CD8-positive, alpha-beta memory T cell (primary cell): ENCODE data around the gene ARL5A. TPM values are rescaled to one million over a fixed set of nuclear protein-coding genes. Genes with fewer than 3 reads are reported as not detected.
A peak's percentile ranks its signal among the peaks of the same experiment; 100 is the strongest.

Source experiments
- CTCF ChIA-PET: fragments of 350-600 bp; sonication (Branson Sonifier 250); formaldehyde crosslinking; loops from one replicate; lab custom pipeline; 2021; ENCODE audit warnings: antibody characterized with exemption; lab: Charles Lee
- POLR2A ChIA-PET: fragments of 350-600 bp; sonication (Branson Sonifier 250); formaldehyde crosslinking; loops from one replicate; lab custom pipeline; 2021; ENCODE audit warnings: antibody characterized with exemption; lab: Charles Lee
- DNase-seq, 5 donors: peaks; one replicate each; pipeline versions ENCODE4 v3.0.0 to v3.0.0-alpha.2; 2020 to 2022; ENCODE audit warnings: mixed read lengths in 1 of 5
- H3K27ac ChIP-seq: one replicate; pipeline ENCODE4 v1.7.0; 2013; ENCODE audit warnings: low read depth, mild to moderate bottlenecking, low read length, moderate library complexity
- H3K27me3 ChIP-seq: 2 replicates; pipeline ENCODE4 v1.7.0; 2013; ENCODE audit warnings: low read length, mild to moderate bottlenecking; ENCODE audit not compliant: insufficient read depth, poor library complexity, severe bottlenecking
- H3K36me3 ChIP-seq: 2 replicates; pipeline ENCODE4 v1.7.0; 2013; ENCODE audit warnings: mild to moderate bottlenecking, low read length, moderate library complexity; ENCODE audit not compliant: insufficient read depth
- H3K4me1 ChIP-seq: 2 replicates; pipeline ENCODE4 v1.7.0; 2013; ENCODE audit warnings: mild to moderate bottlenecking, low read length, moderate library complexity; ENCODE audit not compliant: insufficient read depth
- H3K4me3 ChIP-seq: 2 replicates; pipeline ENCODE4 v1.7.0; 2013; ENCODE audit warnings: mild to moderate bottlenecking, low read length
- H3K9me3 ChIP-seq: 2 replicates; pipeline ENCODE4 v1.7.0; 2013; ENCODE audit warnings: mild to moderate bottlenecking, low read length
- H3K27ac Mint-ChIP-seq, 8 donors: one replicate each; pipeline ENCODE4 v1.8.0; 2020 to 2021; ENCODE audit warnings: mixed read lengths in 8 of 8, mild to moderate bottlenecking in 6 of 8, inconsistent platforms in 3 of 8, moderate library complexity in 3 of 8
- H3K27me3 Mint-ChIP-seq, 2 donors: one replicate each; pipeline ENCODE4 v1.8.0; 2020 to 2021; ENCODE audit warnings: mixed read lengths in 2 of 2, mild to moderate bottlenecking in 1 of 2, moderate library complexity in 1 of 2
- H3K36me3 Mint-ChIP-seq, 3 donors: one replicate each; pipeline ENCODE4 v1.8.0; 2020 to 2021; ENCODE audit warnings: mixed read lengths in 3 of 3, inconsistent platforms in 1 of 3, mild to moderate bottlenecking in 1 of 3
- H3K4me1 Mint-ChIP-seq, 3 donors: one replicate each; pipeline ENCODE4 v1.8.0; 2020 to 2021; ENCODE audit warnings: mixed read lengths in 3 of 3, inconsistent platforms in 1 of 3, mild to moderate bottlenecking in 1 of 3
- H3K4me3 Mint-ChIP-seq, 7 donors: one replicate each; pipeline ENCODE4 v1.8.0; 2020 to 2021; ENCODE audit warnings: mixed read lengths in 7 of 7, mild to moderate bottlenecking in 6 of 7, moderate library complexity in 4 of 7, inconsistent platforms in 2 of 7
- H3K9me3 Mint-ChIP-seq, 5 donors: one replicate each; pipeline ENCODE4 v1.8.0; 2020 to 2022; ENCODE audit warnings: mixed read lengths in 5 of 5, mild to moderate bottlenecking in 3 of 5, moderate library complexity in 2 of 5, inconsistent platforms in 1 of 5
- polyA plus RNA-seq: library from polyadenylated mRNA; unstranded; fragments of 300-500 nt; fragmentation: Illumina TruSeq; gene quantifications from one replicate; pipeline ENCODE4 v1.2.3, GENCODE V29; 2021
- total RNA-seq, 2 experiments: library from RNA; stranded (reverse); gene quantifications; one replicate each; pipeline ENCODE4 v1.2.3, GENCODE V29; 2021

ARL5A gene
- total and polyA plus RNA-seq, 3 experiments from 2014 or later: 58.4 to 73.8 (median 67.6) TPM

- Histone ChIP-seq H3K4me3 (no peak overlapping the region), H3K4me1 (peaks cover 10% of the 10 kb centered on the region), H3K27ac (no peak overlapping the region), H3K36me3 (no peaks in the 10 kb centered on the region), H3K9me3 (no peaks in the 10 kb centered on the region), H3K27me3 (no peaks in the 10 kb centered on the region)
- Mint-ChIP-seq H3K27me3 (no peaks in the 10 kb centered on the region), H3K36me3 (peaks cover 2 to 19% (median 9%) of the 10 kb centered on the region in 3 donors), H3K4me3 (no peak overlapping the region), H3K4me1 (peaks cover 12 to 17% (median 12%) of the 10 kb centered on the region in 3 donors), H3K27ac (peak overlapping the region in 2 of 8 donors; percentile 9 to 29), H3K9me3 (peaks cover 0 to 6% (median 0%) of the 10 kb centered on the region in 5 donors)
- DNase-seq: no peak
- ChIA-PET POLR2A (no interaction called here), CTCF (no interaction called here)
Observed at GRCh38 chr2:151769606-151770005, 58.6 kb downstream of the ARL5A start.

GRCh38 chr2:151767536-151767935 lies 60.7 kb downstream of the ARL5A start:
- Histone ChIP-seq H3K9me3 (no peaks in the 10 kb centered on the region), H3K27me3 (no peaks in the 10 kb centered on the region), H3K4me1 (peaks cover 10% of the 10 kb centered on the region), H3K36me3 (no peaks in the 10 kb centered on the region), H3K27ac (peak overlapping the region; percentile 56), H3K4me3 (no peak overlapping the region)
- Mint-ChIP-seq H3K4me1 (peaks cover 12 to 17% (median 12%) of the 10 kb centered on the region in 3 donors), H3K27ac (no peak overlapping the region), H3K4me3 (no peak overlapping the region), H3K27me3 (no peaks in the 10 kb centered on the region), H3K36me3 (peaks cover 2 to 19% (median 18%) of the 10 kb centered on the region in 3 donors), H3K9me3 (peaks cover 0 to 6% (median 0%) of the 10 kb centered on the region in 5 donors)
- POLR2A ChIA-PET: no interaction called here
- DNase-seq: no peak
- CTCF ChIA-PET: no interaction called here

- Mint-ChIP-seq H3K4me1 (peaks cover 12 to 17% (median 12%) of the 10 kb centered on the region in 3 donors), H3K27me3 (no peaks in the 10 kb centered on the region), H3K9me3 (peaks cover 0 to 6% (median 0%) of the 10 kb centered on the region in 5 donors), H3K27ac (peak overlapping the region in 4 of 8 donors; percentile 9 to 52 (median 32)), H3K36me3 (peaks cover 0 to 21% (median 14%) of the 10 kb centered on the region in 3 donors), H3K4me3 (no peak overlapping the region)
- CTCF ChIA-PET: no interaction called here
- peaks cover 10% of the 10 kb centered on the region for H3K4me1 ChIP-seq
- H3K9me3 ChIP-seq: no peaks in the 10 kb centered on the region
- peak overlapping the region; percentile 56 for H3K27ac ChIP-seq
- H3K4me3 ChIP-seq: no peak overlapping the region
- POLR2A ChIA-PET: no interaction called here
- H3K36me3 ChIP-seq: no peaks in the 10 kb centered on the region
- no peak for DNase-seq
- H3K27me3 ChIP-seq: no peaks in the 10 kb centered on the region
Observed at GRCh38 chr2:151766437-151767153, 61.6 kb downstream of the ARL5A start.

GRCh38 chr2:151765760-151766410 lies 62.3 kb downstream of the ARL5A start:
- no peak for DNase-seq
- Histone ChIP-seq H3K4me1 (peaks cover 10% of the 10 kb centered on the region), H3K9me3 (no peaks in the 10 kb centered on the region), H3K4me3 (no peak overlapping the region), H3K27ac (peak overlapping the region; percentile 56), H3K27me3 (no peaks in the 10 kb centered on the region), H3K36me3 (no peaks in the 10 kb centered on the region)
- Mint-ChIP-seq H3K9me3 (peaks cover 0 to 6% (median 0%) of the 10 kb centered on the region in 5 donors), H3K4me3 (peak overlapping the region in 3 of 7 donors; percentile 10 to 85 (median 16)), H3K27me3 (no peaks in the 10 kb centered on the region), H3K27ac (peak overlapping the region in 3 of 8 donors; percentile 3 to 52 (median 43)), H3K36me3 (peaks cover 0 to 19% (median 11%) of the 10 kb centered on the region in 3 donors), H3K4me1 (peaks cover 12 to 17% (median 12%) of the 10 kb centered on the region in 3 donors)
- POLR2A ChIA-PET: no interaction called here
- CTCF ChIA-PET: no interaction called here

GRCh38 chr2:151762694-151763093 lies 65.5 kb downstream of the ARL5A start:
- Mint-ChIP-seq H3K27ac (peak overlapping the region in 1 of 8 donors; percentile 3), H3K36me3 (peaks cover 0 to 13% (median 0%) of the 10 kb centered on the region in 3 donors), H3K9me3 (no peaks in the 10 kb centered on the region), H3K4me1 (peaks cover 12 to 17% (median 12%) of the 10 kb centered on the region in 3 donors), H3K27me3 (no peaks in the 10 kb centered on the region), H3K4me3 (no peak overlapping the region)
- peaks cover 10% of the 10 kb centered on the region for H3K4me1 ChIP-seq
- DNase-seq: no peak
- CTCF ChIA-PET: no interaction called here
- no peak overlapping the region for H3K27ac ChIP-seq
- POLR2A ChIA-PET: no interaction called here
- no peak overlapping the region for H3K4me3 ChIP-seq
- H3K27me3 ChIP-seq: no peaks in the 10 kb centered on the region
- no peaks in the 10 kb centered on the region for H3K36me3 ChIP-seq
- no peaks in the 10 kb centered on the region for H3K9me3 ChIP-seq

GRCh38 chr2:151761687-151762086 lies 66.5 kb downstream of the ARL5A start:
- Histone ChIP-seq H3K9me3 (no peaks in the 10 kb centered on the region), H3K27me3 (no peaks in the 10 kb centered on the region), H3K4me1 (peaks cover 3% of the 10 kb centered on the region), H3K36me3 (no peaks in the 10 kb centered on the region), H3K4me3 (no peak overlapping the region), H3K27ac (no peak overlapping the region)
- H3K4me3 Mint-ChIP-seq: no peak overlapping the region
- H3K27me3 Mint-ChIP-seq: peaks cover 0 to 1% of the 10 kb centered on the region in 2 donors
- no peak for DNase-seq
- ChIA-PET POLR2A (no interaction called here), CTCF (no interaction called here)
- H3K27ac Mint-ChIP-seq: peak overlapping the region in 1 of 8 donors; percentile 16
- H3K4me1 Mint-ChIP-seq: peaks cover 12 to 13% (median 12%) of the 10 kb centered on the region in 3 donors
- peaks cover 0 to 13% (median 4%) of the 10 kb centered on the region in 3 donors for H3K36me3 Mint-ChIP-seq
- no peaks in the 10 kb centered on the region for H3K9me3 Mint-ChIP-seq

- no peaks in the 10 kb centered on the region for H3K9me3 ChIP-seq
- Mint-ChIP-seq H3K4me3 (no peak overlapping the region), H3K9me3 (no peaks in the 10 kb centered on the region), H3K27me3 (peaks cover 0 to 1% of the 10 kb centered on the region in 2 donors), H3K27ac (no peak overlapping the region), H3K4me1 (peaks cover 7 to 9% (median 8%) of the 10 kb centered on the region in 3 donors), H3K36me3 (peaks cover 0 to 11% (median 9%) of the 10 kb centered on the region in 3 donors)
- ChIA-PET CTCF (no interaction called here), POLR2A (no interaction called here)
- no peak overlapping the region for H3K27ac ChIP-seq
- H3K36me3 ChIP-seq: no peaks in the 10 kb centered on the region
- no peaks in the 10 kb centered on the region for H3K4me1 ChIP-seq
- no peak for DNase-seq
- H3K4me3 ChIP-seq: no peak overlapping the region
- H3K27me3 ChIP-seq: no peaks in the 10 kb centered on the region
Observed at GRCh38 chr2:151761193-151761592, 67.0 kb downstream of the ARL5A start.

GRCh38 chr2:151760139-151760650 lies 68.0 kb downstream of the ARL5A start:
- ChIA-PET CTCF (no interaction called here), POLR2A (no interaction called here)
- Mint-ChIP-seq H3K4me3 (no peak overlapping the region), H3K9me3 (no peaks in the 10 kb centered on the region), H3K36me3 (peaks cover 0 to 11% (median 10%) of the 10 kb centered on the region in 3 donors), H3K27me3 (peaks cover 0 to 1% of the 10 kb centered on the region in 2 donors), H3K4me1 (no peaks in the 10 kb centered on the region), H3K27ac (peak overlapping the region in 1 of 8 donors; percentile 77)
- H3K4me1 ChIP-seq: no peaks in the 10 kb centered on the region
- H3K36me3 ChIP-seq: no peaks in the 10 kb centered on the region
- H3K4me3 ChIP-seq: no peak overlapping the region
- no peak overlapping the region for H3K27ac ChIP-seq
- H3K9me3 ChIP-seq: no peaks in the 10 kb centered on the region
- no peak for DNase-seq
- H3K27me3 ChIP-seq: no peaks in the 10 kb centered on the region
